HCT116 (cell line): ENCODE results near the gene ASB3. TPM values are rescaled to one million over a fixed set of nuclear protein-coding genes. Genes with fewer than 3 reads are reported as not detected.

Experiments used
- ATAC-seq: fragments of 200-7000 bp; cut with Tn5 transposase; 2 replicates; pipeline ENCODE4 v1.9.1; 2020; ENCODE audit warnings: mild to moderate bottlenecking, moderate library complexity
- BruUV-seq: library from RNA; stranded (reverse); fragments of 400-500 nt; replicated peaks from 2 replicates; lab custom pipeline; 2021; lab: Mats Ljungman, UMichigan
- CTCF ChIA-PET: fragments of 300-600 bp; sonication (Branson Sonifier 250); formaldehyde crosslinking; loops from one replicate; lab custom pipeline; 2021; ENCODE audit warnings: antibody characterized with exemption; lab: Charles Lee
- POLR2A ChIA-PET: fragments of 300-600, 350-600 bp; sonication (Branson Sonifier 250); formaldehyde crosslinking; loops from one replicate; lab custom pipeline; 2021; ENCODE audit warnings: antibody characterized with exemption; lab: Charles Lee
- RAD21 ChIA-PET, 2 experiments: fragments of 300-600 bp; sonication (Branson Sonifier 250); formaldehyde crosslinking; loops; one replicate each; lab custom pipeline; 2023; ENCODE audit warnings: low total read pairs in 2 of 2; ENCODE audit not compliant: uncharacterized antibody in 2 of 2, unreplicated experiment in 2 of 2, low non-redundant PET in 1 of 2; lab: Charles Lee
- DNase-seq: peaks from one replicate; pipeline ENCODE4 v3.0.0-alpha.2; 2010; ENCODE audit warnings: low read depth, low spot score
- H2AFZ ChIP-seq: fragments of 200-600 bp; shearing (Covaris generic), sonication (generic); 2 replicates; pipeline ENCODE4 v1.6.1; 2017; ENCODE audit warnings: low read depth, mixed run types, mixed read lengths, antibody characterized with exemption, low read length; ENCODE audit not compliant: poor library complexity, severe bottlenecking
- H3K27ac ChIP-seq: 2 replicates; pipeline ENCODE4 v1.5.1; 2012; ENCODE audit warnings: low read depth, low read length
- H3K27me3 ChIP-seq: fragments of 200-600 bp; sonication (generic); 2 replicates; pipeline ENCODE4 v1.6.1; 2016; ENCODE audit warnings: mixed run types, low read length, mixed read lengths; ENCODE audit not compliant: insufficient read depth
- H3K36me3 ChIP-seq, 2 experiments: fragments of 200-500 bp in 1 of 2; fragments of 200-600 bp in 1 of 2; sonication (Bioruptor generic) in 1 of 2; sonication (generic) in 1 of 2; 2 replicates each; pipeline versions ENCODE4 v1.5.1 to v1.6.1; 2014 to 2016; ENCODE audit warnings: low read length in 2 of 2, inconsistent platforms in 1 of 2, mixed read lengths in 1 of 2, mixed run types in 1 of 2; ENCODE audit not compliant: insufficient read depth in 2 of 2, control insufficient read depth in 1 of 2
- H3K4me1 ChIP-seq, 2 experiments: fragments of 200-600 bp in 1 of 2; sonication (generic) in 1 of 2; 2 replicates each; pipeline versions ENCODE4 v1.5.1 to v1.6.1; 2012 to 2017; ENCODE audit warnings: low read length in 2 of 2, inconsistent platforms in 1 of 2, mild to moderate bottlenecking in 1 of 2, mixed read lengths in 1 of 2, mixed run types in 1 of 2, moderate library complexity in 1 of 2; ENCODE audit not compliant: insufficient read depth in 2 of 2, control insufficient read depth in 1 of 2
- H3K4me2 ChIP-seq: fragments of 200-600 bp; sonication (generic); 2 replicates; pipeline ENCODE4 v1.6.1; 2017; ENCODE audit warnings: mixed run types, low read length, mixed read lengths
- H3K4me3 ChIP-seq, 2 experiments: fragments of 200-600 bp in 1 of 2; sonication (generic) in 1 of 2; replicated peaks in 1 of 2; 2 replicates each; pipeline ENCODE4 v1.5.1; 2011 to 2016; ENCODE audit warnings: low read length in 2 of 2, control low read depth in 1 of 2, low read depth in 1 of 2, mild to moderate bottlenecking in 1 of 2, mixed read lengths in 1 of 2, mixed run types in 1 of 2
- H3K79me2 ChIP-seq: fragments of 200-600 bp; sonication (generic); 2 replicates; pipeline ENCODE4 v1.6.1; 2017; ENCODE audit warnings: mild to moderate bottlenecking, mixed run types, low read length, moderate library complexity, mixed read lengths; ENCODE audit not compliant: insufficient read depth
- H3K9ac ChIP-seq: fragments of 200-600 bp; sonication (generic); 2 replicates; pipeline ENCODE4 v1.6.1; 2016; ENCODE audit warnings: low read length, mixed read lengths
- H3K9me2 ChIP-seq: fragments of 200-600 bp; sonication (generic), shearing (Covaris generic); 2 replicates; pipeline ENCODE4 v1.6.1; 2017; ENCODE audit warnings: mixed run types, mild to moderate bottlenecking, moderate library complexity; ENCODE audit not compliant: insufficient read depth
- H3K9me3 ChIP-seq, 2 experiments: fragments of 200-500 bp in 1 of 2; fragments of 200-600 bp in 1 of 2; sonication (Bioruptor generic) in 1 of 2; sonication (generic) in 1 of 2; 2 replicates each; pipeline ENCODE4 v1.6.1; 2014 to 2017; ENCODE audit warnings: low read length in 2 of 2, mixed read lengths in 2 of 2, inconsistent platforms in 1 of 2, low read depth in 1 of 2, mild to moderate bottlenecking in 1 of 2, mixed run types in 1 of 2, moderate library complexity in 1 of 2; ENCODE audit not compliant: control insufficient read depth in 1 of 2, insufficient read depth in 1 of 2
- H4K20me1 ChIP-seq: fragments of 200-600 bp; sonication (generic), shearing (Covaris generic); 2 replicates; pipeline ENCODE4 v1.6.1; 2017; ENCODE audit warnings: mixed run types, mild to moderate bottlenecking, moderate library complexity; ENCODE audit not compliant: insufficient read depth
- CBX3 ChIP-seq: IDR thresholded peaks from 2 replicates; pipeline ENCODE4 v1.6.1; 2012; ENCODE audit warnings: low read depth
- EGR1 ChIP-seq: IDR thresholded peaks from 2 replicates; pipeline ENCODE4 v1.6.1; 2012; ENCODE audit warnings: low read depth
- EZH2phosphoT487 ChIP-seq: fragments of 200-600 bp; IDR thresholded peaks from 2 replicates; pipeline ENCODE4 v1.6.1; 2018; ENCODE audit warnings: antibody characterized with exemption, borderline replicate concordance
- FOSL1 ChIP-seq: IDR thresholded peaks from 2 replicates; pipeline ENCODE4 v1.6.1; 2012; ENCODE audit warnings: low read depth
- POLR2AphosphoS5 ChIP-seq: IDR thresholded peaks from 2 replicates; pipeline ENCODE4 v1.6.1; 2011; ENCODE audit warnings: mild to moderate bottlenecking, low read depth, low read length, moderate library complexity
- RAD21 ChIP-seq: IDR thresholded peaks from 2 replicates; pipeline ENCODE4 v1.6.1; 2012; ENCODE audit warnings: low read depth, mild to moderate bottlenecking
- SIN3A ChIP-seq: IDR thresholded peaks from 2 replicates; pipeline ENCODE4 v1.6.1; 2012; ENCODE audit warnings: low read depth
- TCF7L2 ChIP-seq: IDR thresholded peaks from 2 replicates; pipeline ENCODE4 v1.7.0; 2011; ENCODE audit warnings: borderline replicate concordance, inconsistent platforms; ENCODE audit not compliant: insufficient read depth, insufficient read length; ENCODE audit errors: extremely low read depth
- YY1 ChIP-seq: IDR thresholded peaks from 2 replicates; pipeline ENCODE4 v1.6.1; 2011; ENCODE audit warnings: low read length, low read depth, moderate library complexity, mild to moderate bottlenecking; ENCODE audit not compliant: insufficient replicate concordance; ENCODE audit errors: extremely low read depth
- ZFX ChIP-seq: fragments of 450-650 bp; IDR thresholded peaks from 2 replicates; pipeline ENCODE4 v1.6.1; 2017
- intact Hi-C: fragments of 100-400 bp; cut with micrococcal nuclease; formaldehyde crosslinking; loops from 2 replicates; pipeline ENCODE4 v1.10.0; 2022
- total RNA-seq: library from RNA; stranded (reverse); gene quantifications from one replicate; pipeline ENCODE4 v1.2.1, GENCODE V29; 2021; ENCODE audit not compliant: unreplicated experiment
- TF ChIP-seq, protein P1 (sequence below): IDR thresholded peaks from 2 replicates; pipeline ENCODE4 v1.6.1; 2011; ENCODE audit warnings: mild to moderate bottlenecking, low read length, moderate library complexity; ENCODE audit not compliant: insufficient replicate concordance; ENCODE audit errors: extremely low read depth

The ASB3 gene
- total RNA-seq, 1 experiment from 2014 or later: 17.3 TPM

DNA sequence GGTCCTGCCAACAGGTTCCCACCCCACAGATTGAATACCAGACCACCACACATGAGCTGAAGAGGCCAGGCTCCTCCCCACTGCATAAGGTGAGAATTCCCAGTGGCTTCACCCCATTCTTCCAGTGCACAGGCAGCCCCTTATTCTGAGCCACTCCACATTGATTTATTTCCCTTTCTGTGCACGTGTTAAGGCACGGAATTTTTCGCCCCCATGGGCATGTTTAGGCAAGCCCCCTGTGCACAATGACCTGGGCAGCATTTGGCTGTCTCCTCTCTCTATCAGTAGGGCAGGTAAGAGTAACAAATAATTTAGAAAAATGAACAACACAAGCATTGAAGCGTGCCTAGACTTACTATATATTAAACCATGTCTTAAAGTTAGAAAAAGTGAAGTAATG, 34.4 kb downstream of the ASB3 start:
- no peak overlapping the region for H2AFZ ChIP-seq
- no peak overlapping the region for H3K9ac ChIP-seq
- TF ChIP-seq POLR2AphosphoS5 (no peak), FOSL1 (no peak), SIN3A (no peak), CBX3 (no peak), RAD21 (no peak), EGR1 (no peak), TCF7L2 (no peak), YY1 (no peak), EZH2phosphoT487 (no peak), ZFX (no peak)
- TF ChIP-seq, protein P1, sequence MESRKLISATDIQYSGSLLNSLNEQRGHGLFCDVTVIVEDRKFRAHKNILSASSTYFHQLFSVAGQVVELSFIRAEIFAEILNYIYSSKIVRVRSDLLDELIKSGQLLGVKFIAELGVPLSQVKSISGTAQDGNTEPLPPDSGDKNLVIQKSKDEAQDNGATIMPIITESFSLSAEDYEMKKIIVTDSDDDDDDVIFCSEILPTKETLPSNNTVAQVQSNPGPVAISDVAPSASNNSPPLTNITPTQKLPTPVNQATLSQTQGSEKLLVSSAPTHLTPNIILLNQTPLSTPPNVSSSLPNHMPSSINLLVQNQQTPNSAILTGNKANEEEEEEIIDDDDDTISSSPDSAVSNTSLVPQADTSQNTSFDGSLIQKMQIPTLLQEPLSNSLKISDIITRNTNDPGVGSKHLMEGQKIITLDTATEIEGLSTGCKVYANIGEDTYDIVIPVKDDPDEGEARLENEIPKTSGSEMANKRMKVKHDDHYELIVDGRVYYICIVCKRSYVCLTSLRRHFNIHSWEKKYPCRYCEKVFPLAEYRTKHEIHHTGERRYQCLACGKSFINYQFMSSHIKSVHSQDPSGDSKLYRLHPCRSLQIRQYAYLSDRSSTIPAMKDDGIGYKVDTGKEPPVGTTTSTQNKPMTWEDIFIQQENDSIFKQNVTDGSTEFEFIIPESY: no peak
- TF ChIP-seq, all 23 proteins: peak for 0
- H3K9me2 ChIP-seq: no peaks in the 10 kb centered on the region
- no peak for DNase-seq
- H3K4me2 ChIP-seq: no peak overlapping the region
- peaks cover 0 to 3% of the 10 kb centered on the region in 2 experiments; a peak in 1 of 4 replicates for H3K36me3 ChIP-seq
- intact Hi-C loops: no loop called here
- no peaks in the 10 kb centered on the region for H4K20me1 ChIP-seq
- H3K9me3 ChIP-seq: no peaks in the 10 kb centered on the region
- H3K27me3 ChIP-seq: no peaks in the 10 kb centered on the region
- no TSS peak for BruUV-seq
- no peak overlapping the region for H3K4me3 ChIP-seq
- H3K79me2 ChIP-seq: no peaks in the 10 kb centered on the region
- no peak for ATAC-seq
- peaks cover 0 to 13% of the 10 kb centered on the region in 2 experiments; a peak in 2 of 4 replicates for H3K4me1 ChIP-seq
- ChIA-PET CTCF (no interaction called here), RAD21 (no interaction called here), POLR2A (no interaction called here)
- no peak overlapping the region for H3K27ac ChIP-seq
